Measurements from ENCODE around the gene SBK2.
A peak's percentile ranks its signal among the peaks of the same experiment; 100 is the strongest.

DNA sequence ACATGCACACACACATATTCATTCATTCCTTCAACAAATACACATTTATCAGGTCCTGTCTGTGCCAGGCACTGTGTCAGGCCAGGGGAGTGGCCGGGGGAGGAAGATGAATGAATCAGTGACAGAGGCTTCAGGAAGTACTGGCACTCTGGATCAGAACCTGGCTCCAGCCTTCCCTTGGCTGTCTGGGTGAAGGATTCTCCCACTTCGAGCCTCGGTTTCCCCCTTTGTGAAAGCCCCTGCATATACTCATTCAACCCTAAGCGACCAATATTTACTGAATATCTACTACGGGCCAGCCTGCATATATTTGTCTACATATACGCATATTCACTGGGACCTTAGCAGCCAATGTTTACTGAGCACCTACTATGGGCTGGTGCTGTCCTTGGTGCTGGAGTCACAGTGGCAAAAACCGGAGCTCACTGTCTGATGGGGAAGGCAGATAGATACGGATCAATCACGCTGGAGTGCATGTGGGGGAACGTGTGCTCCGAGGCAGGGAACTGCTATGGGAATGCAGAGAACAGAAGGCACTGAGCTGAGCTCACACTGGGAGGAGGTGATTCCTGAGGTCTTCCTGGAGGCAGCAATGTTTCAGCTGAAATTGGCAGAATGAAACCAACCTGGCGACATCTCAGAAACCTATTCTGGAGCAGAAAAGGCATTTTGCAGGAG, 44.4 kb upstream of the SBK2 start:
- TF ChIP-seq POLR2A (IDR thresholded peaks at IDR 0.05), result no peak
- TF ChIP-seq, protein P1, sequence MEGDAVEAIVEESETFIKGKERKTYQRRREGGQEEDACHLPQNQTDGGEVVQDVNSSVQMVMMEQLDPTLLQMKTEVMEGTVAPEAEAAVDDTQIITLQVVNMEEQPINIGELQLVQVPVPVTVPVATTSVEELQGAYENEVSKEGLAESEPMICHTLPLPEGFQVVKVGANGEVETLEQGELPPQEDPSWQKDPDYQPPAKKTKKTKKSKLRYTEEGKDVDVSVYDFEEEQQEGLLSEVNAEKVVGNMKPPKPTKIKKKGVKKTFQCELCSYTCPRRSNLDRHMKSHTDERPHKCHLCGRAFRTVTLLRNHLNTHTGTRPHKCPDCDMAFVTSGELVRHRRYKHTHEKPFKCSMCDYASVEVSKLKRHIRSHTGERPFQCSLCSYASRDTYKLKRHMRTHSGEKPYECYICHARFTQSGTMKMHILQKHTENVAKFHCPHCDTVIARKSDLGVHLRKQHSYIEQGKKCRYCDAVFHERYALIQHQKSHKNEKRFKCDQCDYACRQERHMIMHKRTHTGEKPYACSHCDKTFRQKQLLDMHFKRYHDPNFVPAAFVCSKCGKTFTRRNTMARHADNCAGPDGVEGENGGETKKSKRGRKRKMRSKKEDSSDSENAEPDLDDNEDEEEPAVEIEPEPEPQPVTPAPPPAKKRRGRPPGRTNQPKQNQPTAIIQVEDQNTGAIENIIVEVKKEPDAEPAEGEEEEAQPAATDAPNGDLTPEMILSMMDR (IDR thresholded peaks at IDR 0.05), result peak in 1 of 6 experiments; percentile 1

All from esophagus squamous epithelium (tissue), 4 donors.